ENCODE data around the gene BEST4. TPM values are rescaled to one million over a fixed set of nuclear protein-coding genes. Genes with fewer than 3 reads are reported as not detected.
A peak's percentile ranks its signal among the peaks of the same experiment; 100 is the strongest.
"Not testable (repeated sequence)": the region's sequence is repeated elsewhere in the genome, so short reads cannot be mapped to it uniquely, and the experiment has no call there.

Gene BEST4
- total RNA-seq, 1 experiment from 2014 or later: 1.3 TPM

DNA sequence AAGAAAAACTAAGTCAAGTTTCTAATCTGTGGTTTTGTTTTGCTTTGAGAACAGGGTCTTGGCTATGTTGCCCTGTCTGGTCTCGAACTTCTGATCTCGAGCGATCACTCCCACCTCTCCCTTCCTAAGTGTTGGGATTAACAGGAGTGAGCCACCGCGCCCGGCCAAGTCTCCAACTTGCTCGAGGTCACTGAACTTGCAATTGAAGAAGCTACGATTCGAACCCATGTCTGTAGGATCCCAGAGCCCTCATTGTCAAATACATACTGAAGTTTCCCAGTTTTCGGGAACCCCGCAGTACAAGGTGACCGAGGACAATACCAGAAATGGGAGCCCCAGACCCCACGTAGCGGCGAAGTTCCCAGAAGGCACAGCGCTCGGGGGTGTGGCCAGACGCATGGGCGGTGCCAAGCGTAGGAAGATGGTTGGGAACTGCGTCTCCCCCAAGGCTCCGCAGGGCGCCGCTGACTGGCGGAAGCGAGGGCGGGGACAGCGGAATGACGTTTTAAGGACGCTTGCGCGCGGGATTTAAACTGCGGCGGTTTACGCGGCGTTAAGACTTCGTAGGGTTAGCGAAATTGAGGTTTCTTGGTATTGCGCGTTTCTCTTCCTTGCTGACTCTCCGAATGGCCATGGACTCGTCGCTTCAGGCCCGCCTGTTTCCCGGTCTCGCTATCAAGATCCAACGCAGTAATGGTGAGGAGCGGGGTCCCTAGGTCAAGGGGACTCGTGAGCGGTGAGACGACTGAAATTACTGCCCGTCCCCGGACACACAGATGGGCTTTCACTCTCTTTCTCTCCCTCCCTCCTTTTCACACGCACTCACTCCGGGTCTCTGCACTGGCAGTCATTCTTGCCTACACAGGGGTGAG lies 48.4 kb downstream of the BEST4 start, which contains the start of gene KIF2C:
Gene KIF2C (plus strand): TSS at position 531 of the 872 bp plus-strand sequence. CDS start 96 bp downstream, at position 627.
- CTCF ChIA-PET: interaction anchor here (0.6 to 0.7 kb wide), 2 partner anchors 7 to 25 kb away, joined by 5 to 13 read pairs; no protein-coding TSS in a partner anchor
- Histone ChIP-seq H3K27ac (peak within 1 kb of the TSS; percentile 79), H2AFZ (peak within 1 kb of the TSS; percentile 87), H3K4me2 (peak within 1 kb of the TSS; percentile 89), H3K4me3 (peak within 1 kb of the TSS; percentile 65), H3K4me1 (replicated peaks; ENCODE audit: insufficient read depth) (peaks cover 18% of the 10 kb centered on the region), H3F3A (ENCODE audit: insufficient read depth, low read depth) (peaks cover 13% of the 10 kb centered on the region), H3K79me2 (ENCODE audit: low read depth) (peaks cover 53% of the 10 kb centered on the region), H3K9me2 (ENCODE audit: insufficient read depth) (no peaks in the 10 kb centered on the region), H3K27me3 (ENCODE audit: insufficient read depth, low read depth) (no peaks in the 10 kb centered on the region), H4K20me1 (ENCODE audit: insufficient read depth) (no peaks in the 10 kb centered on the region), H3K9me3 (ENCODE audit: insufficient read depth, low read depth) (no peaks in the 10 kb centered on the region), H3K36me3 (ENCODE audit: low read depth) (peaks cover 18% of the 10 kb centered on the region)
- POLR2A ChIA-PET (ENCODE audit: unreplicated experiment): interaction anchor here (0.6 to 0.7 kb wide), 5 partner anchors 21 to 601 kb away, joined by 3 to 8 read pairs (median 6); partner anchors contain the start of genes MUTYH and TOE1
- peak; percentile 92 to 98 for DNase-seq
- no peak for TF ChIP-seq EZH2 (IDR thresholded peaks at IDR 0.05; ENCODE audit: low read depth)
- TF ChIP-seq, protein P1, sequence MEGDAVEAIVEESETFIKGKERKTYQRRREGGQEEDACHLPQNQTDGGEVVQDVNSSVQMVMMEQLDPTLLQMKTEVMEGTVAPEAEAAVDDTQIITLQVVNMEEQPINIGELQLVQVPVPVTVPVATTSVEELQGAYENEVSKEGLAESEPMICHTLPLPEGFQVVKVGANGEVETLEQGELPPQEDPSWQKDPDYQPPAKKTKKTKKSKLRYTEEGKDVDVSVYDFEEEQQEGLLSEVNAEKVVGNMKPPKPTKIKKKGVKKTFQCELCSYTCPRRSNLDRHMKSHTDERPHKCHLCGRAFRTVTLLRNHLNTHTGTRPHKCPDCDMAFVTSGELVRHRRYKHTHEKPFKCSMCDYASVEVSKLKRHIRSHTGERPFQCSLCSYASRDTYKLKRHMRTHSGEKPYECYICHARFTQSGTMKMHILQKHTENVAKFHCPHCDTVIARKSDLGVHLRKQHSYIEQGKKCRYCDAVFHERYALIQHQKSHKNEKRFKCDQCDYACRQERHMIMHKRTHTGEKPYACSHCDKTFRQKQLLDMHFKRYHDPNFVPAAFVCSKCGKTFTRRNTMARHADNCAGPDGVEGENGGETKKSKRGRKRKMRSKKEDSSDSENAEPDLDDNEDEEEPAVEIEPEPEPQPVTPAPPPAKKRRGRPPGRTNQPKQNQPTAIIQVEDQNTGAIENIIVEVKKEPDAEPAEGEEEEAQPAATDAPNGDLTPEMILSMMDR (conservative IDR thresholded peaks at IDR 0.05): 0 out of 2 replicates have a peak, but pooled peaks have one; percentile 16
- intact Hi-C loops (cut with micrococcal nuclease; ENCODE audit: unreplicated experiment): loop anchor here (1.0 to 10.0 kb wide), 4 partner anchors 8 to 845 kb away; partner anchors contain the start of genes BTBD19, DYNLT4, NASP and PLK3
- BruUV-seq (replicated peaks): TSS peak; percentile 84

DNA sequence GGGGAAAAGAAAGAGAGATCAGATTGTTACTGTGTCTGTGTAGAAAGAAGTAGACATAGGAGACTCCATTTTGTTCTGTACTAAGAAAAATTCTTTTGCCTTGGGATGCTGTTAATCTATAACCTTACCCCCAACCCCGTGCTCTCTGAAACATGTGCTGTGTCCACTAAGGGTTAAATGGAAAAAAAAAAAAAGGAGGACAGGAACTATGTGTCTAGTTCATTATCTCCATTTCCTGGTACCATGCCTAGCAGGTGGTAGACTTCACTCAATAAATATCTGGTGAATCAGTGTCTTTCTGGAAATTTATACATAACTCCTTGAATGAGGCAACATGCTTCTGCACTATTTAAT lies 49.0 kb downstream of the BEST4 start:
- not testable (repeated sequence) for H3K9me3 ChIP-seq (ENCODE audit: insufficient read depth, low read depth); H4K20me1 ChIP-seq (ENCODE audit: insufficient read depth); H3K27me3 ChIP-seq (ENCODE audit: insufficient read depth, low read depth); BruUV-seq (replicated peaks); DNase-seq; H3K9me2 ChIP-seq (ENCODE audit: insufficient read depth)
- H3K27ac ChIP-seq: peak overlapping the region; percentile 79
- ChIA-PET POLR2A (ENCODE audit: unreplicated experiment) (interaction anchor here (0.6 to 0.7 kb wide), 3 partner anchors 21 to 411 kb away, joined by 3 to 8 read pairs (median 6); no protein-coding TSS in a partner anchor), CTCF (interaction anchor here (0.7 kb wide), 1 partner anchor 24 kb away, joined by 5 read pairs; no protein-coding TSS in a partner anchor)
- peaks cover 18% of the 10 kb centered on the region for H3K36me3 ChIP-seq (ENCODE audit: low read depth)
- peaks cover 18% of the 10 kb centered on the region for H3K4me1 ChIP-seq (replicated peaks; ENCODE audit: insufficient read depth)
- peak overlapping the region; percentile 65 for H3K4me3 ChIP-seq
- intact Hi-C loops (cut with micrococcal nuclease; ENCODE audit: unreplicated experiment): loop anchor here (1.0 to 10.0 kb wide), 4 partner anchors 8 to 846 kb away; partner anchors contain the start of genes BTBD19, DYNLT4, NASP and PLK3
- peak overlapping the region; percentile 89 for H3K4me2 ChIP-seq
- peak overlapping the region; percentile 87 for H2AFZ ChIP-seq
- H3K79me2 ChIP-seq (ENCODE audit: low read depth): peaks cover 46% of the 10 kb centered on the region
- peaks cover 18% of the 10 kb centered on the region for H3F3A ChIP-seq (ENCODE audit: insufficient read depth, low read depth)

DNA sequence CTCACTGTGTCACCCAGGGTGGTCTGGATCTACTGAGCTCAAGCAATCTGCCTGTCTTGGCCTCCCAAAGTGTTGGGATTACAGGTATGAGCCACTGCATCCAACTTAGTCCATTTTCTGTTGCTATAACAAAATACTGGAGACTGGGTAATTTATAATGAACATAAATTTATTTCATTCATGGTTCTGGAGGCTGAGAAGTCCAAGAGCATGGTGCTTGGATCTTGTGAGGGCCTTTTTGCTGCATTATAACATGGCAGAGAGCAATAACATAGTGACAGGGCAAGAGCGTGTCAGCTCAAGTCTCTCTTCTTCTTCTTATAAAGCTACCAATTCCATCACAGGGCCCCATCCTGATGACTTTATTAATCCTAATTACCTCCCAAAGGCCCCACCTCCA lies 52.0 kb downstream of the BEST4 start:
- Histone ChIP-seq H3K79me2 (ENCODE audit: low read depth) (peaks cover 17% of the 10 kb centered on the region), H3K4me2 (no peak overlapping the region), H3K4me1 (replicated peaks; ENCODE audit: insufficient read depth) (peaks cover 29% of the 10 kb centered on the region), H3K9me2 (ENCODE audit: insufficient read depth) (no peaks in the 10 kb centered on the region), H3F3A (ENCODE audit: insufficient read depth, low read depth) (peaks cover 46% of the 10 kb centered on the region), H3K36me3 (ENCODE audit: low read depth) (no peaks in the 10 kb centered on the region), H3K9me3 (ENCODE audit: insufficient read depth, low read depth) (no peaks in the 10 kb centered on the region), H2AFZ (no peak overlapping the region), H3K27me3 (ENCODE audit: insufficient read depth, low read depth) (no peaks in the 10 kb centered on the region), H4K20me1 (ENCODE audit: insufficient read depth) (no peaks in the 10 kb centered on the region), H3K27ac (no peak overlapping the region), H3K4me3 (no peak overlapping the region)
- no peak for TF ChIP-seq EZH2 (IDR thresholded peaks at IDR 0.05; ENCODE audit: low read depth)
- TF ChIP-seq, protein P1 (conservative IDR thresholded peaks at IDR 0.05): no peak
- ChIA-PET POLR2A (ENCODE audit: unreplicated experiment) (interaction anchor here (0.7 kb wide), 1 partner anchor 962 kb away, joined by 4 read pairs; no protein-coding TSS in a partner anchor), CTCF (no interaction called here)
- no TSS peak for BruUV-seq (replicated peaks)
- intact Hi-C loops (cut with micrococcal nuclease; ENCODE audit: unreplicated experiment): loop anchor here (10.0 kb wide), 2 partner anchors 69 to 849 kb away; partner anchors contain the start of genes BTBD19, DYNLT4, NASP and PLK3
- no peak for DNase-seq

Measured in PC-9 (cell line).